Mucosa of descending colon (tissue), 3 donors: ENCODE data around the gene MUC2. TPM values are rescaled to one million over a fixed set of nuclear protein-coding genes. Genes with fewer than 3 reads are reported as not detected.

ENCODE experiments used
- ATAC-seq: fragments of 200-7000 bp; cut with Tn5 transposase; one replicate; pipeline ENCODE4 v1.9.1; 2020; ENCODE audit warnings: mild to moderate bottlenecking, moderate library complexity
- DNase-seq, 3 donors: peaks; one replicate each; pipeline ENCODE4 v3.0.0-alpha.2; 2020
- H3K36me3 ChIP-seq: fragments of 200-600 bp; one replicate; pipeline ENCODE4 v1.8.0; 2021; ENCODE audit warnings: low read depth, mild to moderate bottlenecking
- H3K4me1 ChIP-seq: fragments of 200-600 bp; one replicate; pipeline ENCODE4 v1.8.0; 2021; ENCODE audit warnings: low read depth, mild to moderate bottlenecking
- H3K4me3 ChIP-seq: fragments of 200-600 bp; one replicate; pipeline ENCODE4 v1.8.0; 2021; ENCODE audit warnings: mild to moderate bottlenecking
- H3K9me3 ChIP-seq: fragments of 200-600 bp; one replicate; pipeline ENCODE4 v1.8.0; 2021; ENCODE audit warnings: mild to moderate bottlenecking
- intact Hi-C, 2 donors: fragments of 100-400 bp; cut with DNase I in 1 of 2; cut with micrococcal nuclease in 1 of 2; formaldehyde crosslinking; loops; one replicate each; pipeline versions ENCODE4 v1.11.0 to v1.11.1; 2022; cut with DNase I, micrococcal nuclease
- total RNA-seq, 3 donors: library from RNA; stranded (reverse); fragmentation: NEBNext Ultra II Directional in 2 of 3; extraction: Animal tissue kit (Norgen Biotek cat#: 25700) in 2 of 3; gene quantifications; one replicate each; pipeline versions ENCODE4 v1.2.1 to v1.2.4, GENCODE V29; 2021 to 2023
- TF ChIP-seq, protein P1 (sequence below): fragments of 200-600 bp; IDR thresholded peaks from one replicate; pipeline ENCODE4 v1.8.0; 2022; ENCODE audit warnings: antibody characterized with exemption, mild to moderate bottlenecking
- donor health status: DM: no; HTN: no; CAD: no; lungs with moderate emphysema.
- donor health status: DM: no; HTN: no; CAD: no.
- donor health status: DM: no; HTN: yes; CAD: no.

Gene MUC2
- total RNA-seq, 3 donors from 2014 or later: 379 to 1,246 (median 1,109) TPM

DNA sequence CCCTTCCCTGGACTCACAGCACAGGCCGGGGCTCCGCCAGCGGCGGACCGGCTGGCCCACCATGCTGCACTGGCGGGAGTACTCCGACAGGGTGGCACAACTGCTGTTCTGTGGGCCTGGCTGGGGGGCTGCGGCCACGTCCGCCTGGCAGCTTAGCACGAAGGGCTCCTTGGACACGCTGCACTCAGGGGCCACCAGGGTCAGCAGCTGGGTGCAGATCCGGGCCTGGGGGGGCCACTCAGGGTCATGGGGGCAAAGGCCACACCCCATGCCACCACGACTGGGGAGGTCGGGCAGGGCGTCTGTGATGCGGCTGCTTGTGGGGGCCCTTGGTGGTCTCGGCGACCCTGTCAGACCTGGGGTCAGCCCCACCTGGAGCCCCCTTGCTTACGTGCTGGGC lies 44.1 kb upstream of the MUC2 start:
- no peaks in the 10 kb centered on the region for H3K4me1 ChIP-seq
- TF ChIP-seq, protein P1, sequence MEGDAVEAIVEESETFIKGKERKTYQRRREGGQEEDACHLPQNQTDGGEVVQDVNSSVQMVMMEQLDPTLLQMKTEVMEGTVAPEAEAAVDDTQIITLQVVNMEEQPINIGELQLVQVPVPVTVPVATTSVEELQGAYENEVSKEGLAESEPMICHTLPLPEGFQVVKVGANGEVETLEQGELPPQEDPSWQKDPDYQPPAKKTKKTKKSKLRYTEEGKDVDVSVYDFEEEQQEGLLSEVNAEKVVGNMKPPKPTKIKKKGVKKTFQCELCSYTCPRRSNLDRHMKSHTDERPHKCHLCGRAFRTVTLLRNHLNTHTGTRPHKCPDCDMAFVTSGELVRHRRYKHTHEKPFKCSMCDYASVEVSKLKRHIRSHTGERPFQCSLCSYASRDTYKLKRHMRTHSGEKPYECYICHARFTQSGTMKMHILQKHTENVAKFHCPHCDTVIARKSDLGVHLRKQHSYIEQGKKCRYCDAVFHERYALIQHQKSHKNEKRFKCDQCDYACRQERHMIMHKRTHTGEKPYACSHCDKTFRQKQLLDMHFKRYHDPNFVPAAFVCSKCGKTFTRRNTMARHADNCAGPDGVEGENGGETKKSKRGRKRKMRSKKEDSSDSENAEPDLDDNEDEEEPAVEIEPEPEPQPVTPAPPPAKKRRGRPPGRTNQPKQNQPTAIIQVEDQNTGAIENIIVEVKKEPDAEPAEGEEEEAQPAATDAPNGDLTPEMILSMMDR: no peak

DNA sequence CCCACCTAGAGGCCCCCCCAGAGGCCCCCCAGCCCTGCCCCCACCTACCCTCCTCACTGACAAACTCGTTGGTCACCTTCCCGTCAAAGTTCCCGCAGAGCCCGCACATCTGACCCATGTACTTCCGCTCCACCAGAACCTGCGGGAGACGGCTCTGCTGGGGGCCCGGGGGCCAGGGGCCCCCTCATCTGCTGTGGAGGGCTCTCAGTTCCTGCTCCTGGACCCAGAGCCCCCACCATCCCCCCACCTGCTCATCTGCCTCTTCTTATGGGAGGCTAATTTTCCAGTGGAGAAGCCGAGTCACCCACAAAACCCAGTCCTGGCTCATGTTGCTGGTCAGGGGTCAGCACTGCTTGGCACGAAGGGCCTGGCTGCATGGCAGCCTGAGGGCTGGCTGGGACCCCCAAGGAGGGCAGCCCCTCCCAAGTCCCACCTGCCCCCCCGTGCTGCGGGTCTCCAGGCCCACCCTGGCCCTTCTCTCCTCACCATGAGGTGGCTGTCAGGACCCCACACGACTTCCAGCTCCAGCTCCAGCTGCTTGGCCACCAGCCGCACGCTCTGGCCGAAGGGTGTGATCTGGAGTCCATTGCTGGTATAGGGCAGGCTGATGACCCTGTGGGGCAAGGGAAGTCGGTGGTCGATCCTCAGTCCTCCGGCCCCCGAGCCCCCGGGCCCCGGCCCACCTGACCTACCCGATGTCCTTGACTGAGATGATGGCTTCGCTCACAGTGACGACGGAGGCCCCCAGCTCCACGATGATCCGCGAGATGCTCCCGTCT lies 43.4 kb upstream of the MUC2 start:
- TF ChIP-seq, protein P1: no peak
- ATAC-seq (no peak), DNase-seq (no peak)
- intact Hi-C loops: no loop called here
- Histone ChIP-seq H3K36me3 (no peaks in the 10 kb centered on the region), H3K4me1 (no peaks in the 10 kb centered on the region), H3K4me3 (no peak overlapping the region), H3K9me3 (no peaks in the 10 kb centered on the region)

More for the DNA sequence above, 44.1 kb upstream of the MUC2 start:
- Histone ChIP-seq H3K4me3 (no peak overlapping the region), H3K36me3 (no peaks in the 10 kb centered on the region), H3K9me3 (no peaks in the 10 kb centered on the region)
- no peak for ATAC-seq
- no peak for DNase-seq
- intact Hi-C loops: no loop called here

DNA sequence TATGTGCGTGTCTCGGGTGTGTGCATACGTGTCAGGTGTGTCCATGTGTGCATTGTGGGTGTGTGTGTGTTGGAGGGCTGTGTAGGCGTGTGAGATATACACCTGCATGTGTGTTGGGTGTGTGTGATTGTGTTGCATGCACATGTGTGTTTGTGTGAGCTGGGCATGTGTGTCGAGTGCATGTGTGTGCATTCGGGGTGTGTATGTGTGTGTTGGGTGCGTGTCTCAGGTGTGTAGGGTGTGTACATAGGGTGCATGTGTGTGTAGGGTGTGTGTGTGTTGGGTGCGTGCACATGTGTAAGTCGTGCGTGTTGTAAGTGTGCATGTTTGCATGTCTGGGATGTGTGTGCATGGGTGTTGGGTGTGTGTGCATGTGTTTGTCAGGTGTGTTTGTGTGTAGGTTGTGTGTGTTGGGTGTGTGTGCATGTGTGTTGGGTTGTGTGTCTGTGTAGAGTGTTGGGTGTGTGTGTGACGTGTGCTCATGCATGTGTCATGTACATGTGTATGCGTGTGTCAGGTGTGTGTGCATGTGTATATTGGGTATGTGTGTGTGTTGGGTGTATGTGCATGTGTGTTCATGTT lies 42.3 kb upstream of the MUC2 start:
- Histone ChIP-seq H3K9me3 (no peaks in the 10 kb centered on the region), H3K4me1 (no peaks in the 10 kb centered on the region), H3K36me3 (no peaks in the 10 kb centered on the region), H3K4me3 (no peak overlapping the region)
- ATAC-seq (no peak), DNase-seq (no peak)
- intact Hi-C loops: no loop called here
- TF ChIP-seq, protein P1: no peak

DNA sequence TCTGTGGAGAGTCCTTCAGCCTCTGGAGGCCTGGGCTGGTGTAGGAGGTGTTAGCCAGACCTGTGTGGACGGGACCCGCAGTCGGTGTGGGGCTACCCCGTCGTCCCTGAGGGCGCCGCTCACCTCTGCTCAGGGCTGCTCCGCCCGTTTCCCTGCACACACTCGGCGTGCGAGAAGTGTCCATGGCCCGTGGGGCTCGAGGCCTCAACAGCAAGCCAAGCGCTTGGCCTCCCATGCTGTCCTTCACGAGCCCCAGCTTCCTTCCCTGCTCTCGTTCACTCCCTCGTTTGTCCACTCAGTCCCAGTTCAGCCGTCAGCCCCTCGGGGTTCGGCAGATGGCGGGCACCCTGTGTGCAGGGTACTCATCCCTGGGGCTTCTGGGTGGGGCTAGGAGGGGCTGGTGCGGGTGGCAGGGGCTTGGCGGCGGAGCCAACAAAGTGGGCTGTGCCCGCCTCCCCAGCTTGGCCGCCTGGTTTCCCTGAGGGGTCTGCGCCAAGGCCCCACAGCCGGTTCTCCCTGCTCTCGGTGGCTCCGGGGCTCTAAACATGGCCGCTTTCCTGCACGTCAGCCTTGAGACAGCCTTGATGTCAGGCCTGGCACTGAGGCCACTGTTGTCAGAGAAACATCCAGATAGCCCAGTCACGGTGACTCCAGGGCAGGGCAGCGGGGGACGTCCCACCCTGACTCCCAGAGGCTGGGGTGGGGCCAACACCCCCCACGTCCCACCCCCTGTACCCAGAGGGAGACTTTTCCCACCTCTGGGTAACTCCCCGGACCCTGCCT lies 41.5 kb upstream of the MUC2 start:
- intact Hi-C loops: no loop called here
- Histone ChIP-seq H3K9me3 (no peaks in the 10 kb centered on the region), H3K4me3 (no peak overlapping the region), H3K4me1 (no peaks in the 10 kb centered on the region), H3K36me3 (no peaks in the 10 kb centered on the region)
- DNase-seq: no peak
- no peak for ATAC-seq
- TF ChIP-seq, protein P1: no peak

DNA sequence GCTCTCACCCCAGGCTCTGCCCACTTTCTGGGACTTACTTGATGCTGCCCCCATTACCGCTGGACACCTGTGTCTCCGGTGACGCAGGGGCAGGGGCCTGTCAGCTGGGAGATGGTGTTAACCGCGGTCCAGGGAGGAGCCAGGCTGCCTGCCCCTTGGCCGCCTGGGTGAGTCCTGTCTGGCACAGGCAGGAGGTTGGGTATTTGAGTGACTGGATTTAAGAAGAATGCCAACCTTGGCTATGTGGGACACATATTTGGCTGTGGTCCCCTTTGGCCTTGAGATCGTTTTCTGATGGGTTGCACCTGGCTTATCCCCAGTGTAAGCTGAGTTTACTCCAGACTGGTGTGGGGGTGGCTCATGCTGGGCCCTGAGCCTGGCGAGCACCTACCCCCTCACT lies 40.7 kb upstream of the MUC2 start:
- no peaks in the 10 kb centered on the region for H3K4me1 ChIP-seq
- TF ChIP-seq, protein P1: no peak
- no peak overlapping the region for H3K4me3 ChIP-seq
- H3K36me3 ChIP-seq: no peaks in the 10 kb centered on the region
- intact Hi-C loops: no loop called here
- ATAC-seq: no peak
- no peaks in the 10 kb centered on the region for H3K9me3 ChIP-seq
- no peak for DNase-seq
